Lower lobe of right lung (tissue), 2 donors: ENCODE results near the gene DNAI1. TPM values are rescaled to one million over a fixed set of nuclear protein-coding genes. Genes with fewer than 3 reads are reported as not detected.

Experiments
- ATAC-seq, 2 donors: fragments of 200-7000 bp; cut with Tn5 transposase; one replicate each; pipeline ENCODE4 v1.9.1; 2020 to 2022; ENCODE audit warnings: mild to moderate bottlenecking in 2 of 2, moderate library complexity in 2 of 2
- DNase-seq: peaks from one replicate; pipeline ENCODE4 v3.0.0-alpha.2; 2020
- H3K27ac ChIP-seq: fragments of 200-600 bp; one replicate; pipeline ENCODE4 v1.8.0; 2022
- H3K27me3 ChIP-seq: fragments of 200-600 bp; one replicate; pipeline ENCODE4 v1.8.0; 2022; ENCODE audit warnings: low read depth
- H3K36me3 ChIP-seq: fragments of 200-600 bp; one replicate; pipeline ENCODE4 v1.8.0; 2022; ENCODE audit warnings: mild to moderate bottlenecking
- H3K4me1 ChIP-seq: fragments of 200-600 bp; one replicate; pipeline ENCODE4 v1.8.0; 2022
- H3K4me3 ChIP-seq: fragments of 200-600 bp; one replicate; pipeline ENCODE4 v1.8.0; 2022; ENCODE audit warnings: mild to moderate bottlenecking
- H3K9me3 ChIP-seq: fragments of 200-600 bp; one replicate; pipeline ENCODE4 v1.8.0; 2022
- CTCF ChIP-seq: fragments of 200-600 bp; IDR thresholded peaks from one replicate; pipeline ENCODE4 v1.8.0; 2022; ENCODE audit warnings: antibody characterized with exemption, mild to moderate bottlenecking
- intact Hi-C: fragments of 100-400 bp; cut with DNase I; formaldehyde crosslinking; loops from one replicate; pipeline ENCODE4 v1.11.0; 2022
- total RNA-seq: library from RNA; stranded (reverse); fragmentation: NEBNext Ultra II Directional; extraction: Animal tissue kit (Norgen Biotek cat#: 25700); gene quantifications from one replicate; pipeline ENCODE4 v1.2.1, GENCODE V29; 2021
- donor health status: DM: no; HTN: yes; CAD: no; lungs with severe emphysema.

Gene DNAI1
- total RNA-seq, 1 donor from 2014 or later: 13.5 TPM

- intact Hi-C loops: loop anchor here (10.0 kb wide), 1 partner anchor 63 kb away; no protein-coding TSS in a partner anchor
- H3K27ac ChIP-seq: no peak overlapping the region
- H3K9me3 ChIP-seq: no peaks in the 10 kb centered on the region
- H3K4me3 ChIP-seq: no peak overlapping the region
- no peaks in the 10 kb centered on the region for H3K36me3 ChIP-seq
- DNase-seq: no peak
- no peak for ATAC-seq
- H3K4me1 ChIP-seq: no peaks in the 10 kb centered on the region
- no peaks in the 10 kb centered on the region for H3K27me3 ChIP-seq
- TF ChIP-seq CTCF: no peak
These were observed 82.9 kb downstream of the DNAI1 start for GRCh38 chr9:34541540-34541939.

GRCh38 chr9:34544035-34544434 lies 85.4 kb downstream of the DNAI1 start:
- no peak overlapping the region for H3K4me3 ChIP-seq
- H3K27me3 ChIP-seq: peaks cover 6% of the 10 kb centered on the region
- H3K4me1 ChIP-seq: no peaks in the 10 kb centered on the region
- no peaks in the 10 kb centered on the region for H3K36me3 ChIP-seq
- intact Hi-C loops: loop anchor here (10.0 kb wide), 1 partner anchor 61 kb away; no protein-coding TSS in a partner anchor
- ATAC-seq (no peak), DNase-seq (no peak)
- no peak for TF ChIP-seq CTCF
- no peak overlapping the region for H3K27ac ChIP-seq
- H3K9me3 ChIP-seq: no peaks in the 10 kb centered on the region

- no peaks in the 10 kb centered on the region for H3K9me3 ChIP-seq
- DNase-seq (no peak), ATAC-seq (no peak)
- H3K4me1 ChIP-seq: no peaks in the 10 kb centered on the region
- no peaks in the 10 kb centered on the region for H3K36me3 ChIP-seq
- no peak overlapping the region for H3K4me3 ChIP-seq
- no peak overlapping the region for H3K27ac ChIP-seq
- peaks cover 6% of the 10 kb centered on the region for H3K27me3 ChIP-seq
- no peak for TF ChIP-seq CTCF
- intact Hi-C loops: loop anchor here (10.0 kb wide), 1 partner anchor 59 kb away; no protein-coding TSS in a partner anchor
These were observed 86.9 kb downstream of the DNAI1 start for GRCh38 chr9:34545497-34545896.

GRCh38 chr9:34546102-34546833 lies 87.7 kb downstream of the DNAI1 start:
- Histone ChIP-seq H3K4me3 (no peak overlapping the region), H3K4me1 (no peaks in the 10 kb centered on the region), H3K27ac (no peak overlapping the region), H3K27me3 (peaks cover 6% of the 10 kb centered on the region), H3K9me3 (no peaks in the 10 kb centered on the region), H3K36me3 (no peaks in the 10 kb centered on the region)
- ATAC-seq (no peak), DNase-seq (no peak)
- intact Hi-C loops: loop anchor here (10.0 kb wide), 1 partner anchor 59 kb away; no protein-coding TSS in a partner anchor
- TF ChIP-seq CTCF: no peak

GRCh38 chr9:34546834-34547827 lies 88.5 kb downstream of the DNAI1 start:
- Histone ChIP-seq H3K4me3 (no peak overlapping the region), H3K9me3 (no peaks in the 10 kb centered on the region), H3K27me3 (peaks cover 9% of the 10 kb centered on the region), H3K36me3 (no peaks in the 10 kb centered on the region), H3K4me1 (no peaks in the 10 kb centered on the region), H3K27ac (no peak overlapping the region)
- intact Hi-C loops: loop anchor here (10.0 kb wide), 1 partner anchor 58 kb away; no protein-coding TSS in a partner anchor
- peak; percentile 64 for TF ChIP-seq CTCF
- ATAC-seq (peak; percentile 80), DNase-seq (no peak)
